Muscle of leg (tissue), 11 donors: ENCODE data around the gene MINDY4. TPM values are rescaled to one million over a fixed set of nuclear protein-coding genes. Genes with fewer than 3 reads are reported as not detected.

Source experiments
- DNase-seq: peaks from one replicate; pipeline ENCODE4 v3.0.0; 2013
- H3K27ac ChIP-seq: one replicate; pipeline ENCODE4 v1.5.1; 2013; ENCODE audit warnings: mild to moderate bottlenecking, low read length, control low read depth
- H3K27me3 ChIP-seq: one replicate; pipeline ENCODE4 v1.6.1; 2013; ENCODE audit warnings: low read length; ENCODE audit not compliant: control insufficient read depth, insufficient read depth
- H3K36me3 ChIP-seq: one replicate; pipeline ENCODE4 v1.6.1; 2013; ENCODE audit warnings: low read length; ENCODE audit not compliant: control insufficient read depth, insufficient read depth
- H3K4me1 ChIP-seq: one replicate; pipeline ENCODE4 v1.6.1; 2013; ENCODE audit warnings: low read length; ENCODE audit not compliant: control insufficient read depth, insufficient read depth
- H3K4me3 ChIP-seq: one replicate; pipeline ENCODE4 v1.5.1; 2013; ENCODE audit warnings: low read length, control low read depth
- H3K9me3 ChIP-seq: replicated peaks from 2 replicates; pipeline ENCODE4 v1.6.1; 2013; ENCODE audit warnings: low read depth, low read length; ENCODE audit not compliant: control insufficient read depth
- WGBS: methylation state at CpG from one replicate; pipeline ENCODE4 v1.1.5; 2013; ENCODE audit warnings: missing lambda C conversion rate; ENCODE audit not compliant: insufficient coverage; 5-methylcytosine and 5-hydroxymethylcytosine counted together
- polyA plus RNA-seq, 8 donors: library from polyadenylated mRNA; unstranded; fragments of 120-200 nt; gene quantifications; one replicate each; pipeline versions ENCODE4 v1.2.1 to v1.2.3, GENCODE V29; 2013; ENCODE audit warnings: inconsistent platforms in 1 of 8, low replicate concordance in 1 of 8; ENCODE audit not compliant: insufficient read length in 8 of 8, insufficient read depth in 1 of 8
- total RNA-seq: library from RNA; stranded (reverse); fragments of 120-200 nt; gene quantifications from one replicate; pipeline ENCODE4 v1.2.4, GENCODE V29; 2013

Gene MINDY4
- total and polyA plus RNA-seq, 9 donors: 4.0 to 6.6 (median 5.7) TPM

GRCh38 chr7:30905078-30906012 is 134.1 kb downstream of the MINDY4 start:
- peaks cover 64% of the 10 kb centered on the region for H3K4me1 ChIP-seq
- DNase-seq: no peak
- H3K4me3 ChIP-seq: no peak overlapping the region
- no peaks in the 10 kb centered on the region for H3K27me3 ChIP-seq
- H3K36me3 ChIP-seq: no peaks in the 10 kb centered on the region
- H3K9me3 ChIP-seq: no peaks in the 10 kb centered on the region
- H3K27ac ChIP-seq: no peak overlapping the region
- WGBS: 49% methylated on average over 12 of the region's 15 CpGs

GRCh38 chr7:30906014-30906413 is 134.8 kb downstream of the MINDY4 start:
- H3K27me3 ChIP-seq: no peaks in the 10 kb centered on the region
- no peaks in the 10 kb centered on the region for H3K36me3 ChIP-seq
- no peak for DNase-seq
- H3K4me1 ChIP-seq: peaks cover 68% of the 10 kb centered on the region
- H3K4me3 ChIP-seq: no peak overlapping the region
- 65% methylated on average over 5 of the region's 7 CpGs for WGBS
- H3K9me3 ChIP-seq: no peaks in the 10 kb centered on the region
- H3K27ac ChIP-seq: no peak overlapping the region

GRCh38 chr7:30906515-30907240 is 135.5 kb downstream of the MINDY4 start:
- 79% methylated on average over 11 of the region's 11 CpGs for WGBS
- H3K36me3 ChIP-seq: no peaks in the 10 kb centered on the region
- no peak for DNase-seq
- H3K9me3 ChIP-seq: no peaks in the 10 kb centered on the region
- peaks cover 74% of the 10 kb centered on the region for H3K4me1 ChIP-seq
- no peaks in the 10 kb centered on the region for H3K27me3 ChIP-seq
- H3K27ac ChIP-seq: no peak overlapping the region
- no peak overlapping the region for H3K4me3 ChIP-seq

GRCh38 chr7:30907527-30908267 is 136.5 kb downstream of the MINDY4 start:
- Histone ChIP-seq H3K36me3 (no peaks in the 10 kb centered on the region), H3K9me3 (no peaks in the 10 kb centered on the region), H3K4me1 (peaks cover 84% of the 10 kb centered on the region), H3K4me3 (no peak overlapping the region), H3K27ac (no peak overlapping the region), H3K27me3 (no peaks in the 10 kb centered on the region)
- peak; percentile 67 for DNase-seq
- 22% methylated on average over 11 of the region's 14 CpGs for WGBS

GRCh38 chr7:30908681-30909080 is 137.5 kb downstream of the MINDY4 start:
- H3K27me3 ChIP-seq: no peaks in the 10 kb centered on the region
- DNase-seq: no peak
- no peaks in the 10 kb centered on the region for H3K36me3 ChIP-seq
- H3K4me1 ChIP-seq: peaks cover 94% of the 10 kb centered on the region
- H3K4me3 ChIP-seq: no peak overlapping the region
- H3K27ac ChIP-seq: no peak overlapping the region
- no peaks in the 10 kb centered on the region for H3K9me3 ChIP-seq
- 66% methylated on average over 7 of the region's 10 CpGs for WGBS

GRCh38 chr7:30909431-30909830 is 138.2 kb downstream of the MINDY4 start:
- Histone ChIP-seq H3K4me1 (peaks cover 99% of the 10 kb centered on the region), H3K4me3 (no peak overlapping the region), H3K27me3 (no peaks in the 10 kb centered on the region), H3K27ac (no peak overlapping the region), H3K9me3 (no peaks in the 10 kb centered on the region), H3K36me3 (no peaks in the 10 kb centered on the region)
- whole genome bisulfite sequencing: 79% methylated on average over 3 of the region's 6 CpGs
- no peak for DNase-seq

- Histone ChIP-seq H3K4me3 (no peak overlapping the region), H3K27ac (peak overlapping the region; percentile 65), H3K36me3 (no peaks in the 10 kb centered on the region), H3K9me3 (no peaks in the 10 kb centered on the region), H3K27me3 (no peaks in the 10 kb centered on the region), H3K4me1 (peaks cover 99% of the 10 kb centered on the region)
- DNase-seq: no peak
- 50% methylated on average over 11 of the region's 11 CpGs for WGBS
These were observed 139.3 kb downstream of the MINDY4 start for GRCh38 chr7:30910411-30911073.

GRCh38 chr7:30911133-30911532 is 139.9 kb downstream of the MINDY4 start:
- H3K4me3 ChIP-seq: no peak overlapping the region
- H3K9me3 ChIP-seq: no peaks in the 10 kb centered on the region
- no peaks in the 10 kb centered on the region for H3K27me3 ChIP-seq
- 55% methylated on average over 10 of the region's 11 CpGs for WGBS
- H3K36me3 ChIP-seq: no peaks in the 10 kb centered on the region
- peaks cover 99% of the 10 kb centered on the region for H3K4me1 ChIP-seq
- H3K27ac ChIP-seq: peak overlapping the region; percentile 65
- no peak for DNase-seq

GRCh38 chr7:30911561-30911969 is 140.3 kb downstream of the MINDY4 start, which contains the start of gene AQP1:
TSS of gene AQP1 (plus strand) at chr7:30911853. CDS start at chr7:30911910, 57 bp downstream.
- H3K27me3 ChIP-seq: no peaks in the 10 kb centered on the region
- H3K36me3 ChIP-seq: no peaks in the 10 kb centered on the region
- peak; percentile 97 for DNase-seq
- peak within 1 kb of the TSS; percentile 54 for H3K4me3 ChIP-seq
- H3K9me3 ChIP-seq: no peaks in the 10 kb centered on the region
- peaks cover 100% of the 10 kb centered on the region for H3K4me1 ChIP-seq
- WGBS: 14% methylated on average over 7 of the region's 12 CpGs
- peak within 1 kb of the TSS; percentile 88 for H3K27ac ChIP-seq
